ENCODE measurements around the gene GTF3C1. TPM values are rescaled to one million over a fixed set of nuclear protein-coding genes. Genes with fewer than 3 reads are reported as not detected.

Gene GTF3C1
- total and polyA plus RNA-seq, 3 donors from 2014 or later, result 85.7 to 154 (median 129) TPM

DNA sequence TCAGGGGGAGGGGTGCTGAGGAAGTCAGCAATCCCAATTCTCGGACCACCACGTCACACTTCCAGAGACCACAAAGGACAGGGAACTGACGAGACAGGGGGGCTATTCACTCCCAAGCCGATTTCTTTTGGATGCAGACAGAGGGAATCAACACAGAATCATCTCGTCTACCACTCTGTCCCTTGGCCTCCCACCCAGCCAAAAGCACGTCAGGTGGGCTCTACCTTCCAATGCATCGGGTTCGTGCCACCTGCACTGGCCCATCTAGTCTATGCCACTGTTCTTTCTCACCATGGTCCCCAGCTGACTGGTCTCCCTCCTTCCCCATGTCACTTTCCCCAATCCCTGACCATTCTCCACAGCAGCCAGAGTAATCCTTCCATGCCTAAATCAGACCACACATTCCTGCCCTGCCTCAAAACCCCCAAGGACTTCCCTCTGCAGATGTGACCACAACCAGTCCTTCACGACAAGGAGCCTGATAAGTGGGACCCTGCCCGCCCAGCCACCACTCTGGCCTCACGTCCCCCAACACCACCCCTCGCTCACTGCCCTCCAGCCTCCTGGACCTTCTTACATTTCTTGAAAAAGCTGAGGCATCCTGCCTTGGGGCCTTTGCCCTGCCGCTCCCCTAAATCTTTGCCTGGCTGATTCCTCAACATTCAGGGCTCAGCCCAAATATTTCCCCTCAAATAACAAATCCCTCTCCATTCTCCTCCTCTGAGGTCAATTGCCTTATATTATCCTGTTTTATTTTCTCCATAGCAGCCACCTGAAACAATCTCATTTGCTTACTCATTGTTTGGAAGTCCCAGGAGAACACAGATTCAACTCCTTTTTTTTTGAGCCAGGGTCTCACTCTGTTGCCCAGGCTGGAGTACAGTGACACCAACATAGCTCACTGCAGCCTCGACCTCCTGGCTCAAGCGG lies 77.4 kb downstream of the GTF3C1 start:
- intact Hi-C loops (cut with DNase I; ENCODE audit: low total_unique reads), result no loop called here
- Histone ChIP-seq H3K27ac (no peak overlapping the region), H3K4me1 (no peaks in the 10 kb centered on the region), H3K4me3 (no peak overlapping the region), H3K27me3 (no peaks in the 10 kb centered on the region), H3K9me3 (no peaks in the 10 kb centered on the region), H3K36me3 (ENCODE audit: low read depth, missing control alignments) (peaks cover 3% of the 10 kb centered on the region)
- DNase-seq, result no peak
- TF ChIP-seq, protein P1, sequence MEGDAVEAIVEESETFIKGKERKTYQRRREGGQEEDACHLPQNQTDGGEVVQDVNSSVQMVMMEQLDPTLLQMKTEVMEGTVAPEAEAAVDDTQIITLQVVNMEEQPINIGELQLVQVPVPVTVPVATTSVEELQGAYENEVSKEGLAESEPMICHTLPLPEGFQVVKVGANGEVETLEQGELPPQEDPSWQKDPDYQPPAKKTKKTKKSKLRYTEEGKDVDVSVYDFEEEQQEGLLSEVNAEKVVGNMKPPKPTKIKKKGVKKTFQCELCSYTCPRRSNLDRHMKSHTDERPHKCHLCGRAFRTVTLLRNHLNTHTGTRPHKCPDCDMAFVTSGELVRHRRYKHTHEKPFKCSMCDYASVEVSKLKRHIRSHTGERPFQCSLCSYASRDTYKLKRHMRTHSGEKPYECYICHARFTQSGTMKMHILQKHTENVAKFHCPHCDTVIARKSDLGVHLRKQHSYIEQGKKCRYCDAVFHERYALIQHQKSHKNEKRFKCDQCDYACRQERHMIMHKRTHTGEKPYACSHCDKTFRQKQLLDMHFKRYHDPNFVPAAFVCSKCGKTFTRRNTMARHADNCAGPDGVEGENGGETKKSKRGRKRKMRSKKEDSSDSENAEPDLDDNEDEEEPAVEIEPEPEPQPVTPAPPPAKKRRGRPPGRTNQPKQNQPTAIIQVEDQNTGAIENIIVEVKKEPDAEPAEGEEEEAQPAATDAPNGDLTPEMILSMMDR (IDR thresholded peaks at IDR 0.05), result no peak
- no peak for TF ChIP-seq POLR2A (IDR thresholded peaks at IDR 0.05)
- WGBS, 2 donors, result 86 to 96% methylated on average over 15 of the region's 15 CpGs

- H3K4me1 ChIP-seq, result no peaks in the 10 kb centered on the region
- no peak for TF ChIP-seq POLR2A (IDR thresholded peaks at IDR 0.05)
- TF ChIP-seq, protein P1 (IDR thresholded peaks at IDR 0.05), result no peak
- no peaks in the 10 kb centered on the region for H3K27me3 ChIP-seq
- H3K4me3 ChIP-seq, result no peak overlapping the region
- no peaks in the 10 kb centered on the region for H3K9me3 ChIP-seq
- 91 to 94% methylated on average over 19 of the region's 19 CpGs for WGBS, 2 donors
- DNase-seq, result no peak
- intact Hi-C loops (cut with DNase I; ENCODE audit: low total_unique reads), result no loop called here
- peaks cover 3% of the 10 kb centered on the region for H3K36me3 ChIP-seq (ENCODE audit: low read depth, missing control alignments)
- H3K27ac ChIP-seq, result no peak overlapping the region
Measured at GRCh38 chr16:27471661-27472060, 78.1 kb downstream of the GTF3C1 start.

GRCh38 chr16:27470567-27471431 lies 78.9 kb downstream of the GTF3C1 start:
- Histone ChIP-seq H3K4me3 (no peak overlapping the region), H3K27me3 (no peaks in the 10 kb centered on the region), H3K36me3 (ENCODE audit: low read depth, missing control alignments) (peaks cover 3% of the 10 kb centered on the region), H3K4me1 (no peaks in the 10 kb centered on the region), H3K27ac (no peak overlapping the region), H3K9me3 (no peaks in the 10 kb centered on the region)
- DNase-seq, result no peak
- intact Hi-C loops (cut with DNase I; ENCODE audit: low total_unique reads), result no loop called here
- TF ChIP-seq, protein P1 (IDR thresholded peaks at IDR 0.05), result no peak
- TF ChIP-seq POLR2A (IDR thresholded peaks at IDR 0.05), result no peak
- WGBS, 2 donors, result 70 to 77% methylated on average over 28 of the region's 28 CpGs

- H3K4me3 ChIP-seq, result no peak overlapping the region
- peaks cover 3% of the 10 kb centered on the region for H3K36me3 ChIP-seq (ENCODE audit: low read depth, missing control alignments)
- TF ChIP-seq, protein P1 (IDR thresholded peaks at IDR 0.05), result no peak
- TF ChIP-seq POLR2A (IDR thresholded peaks at IDR 0.05), result no peak
- DNase-seq, result no peak
- H3K27ac ChIP-seq, result no peak overlapping the region
- H3K4me1 ChIP-seq, result peaks cover 4% of the 10 kb centered on the region
- H3K9me3 ChIP-seq, result no peaks in the 10 kb centered on the region
- intact Hi-C loops (cut with DNase I; ENCODE audit: low total_unique reads), result no loop called here
- H3K27me3 ChIP-seq, result no peaks in the 10 kb centered on the region
- 92 to 97% methylated on average over 15 to 22 of the region's 22 CpGs for WGBS, 2 donors
Measured at GRCh38 chr16:27468941-27469531, 80.7 kb downstream of the GTF3C1 start.
